Suprapubic skin (tissue), 3 donors: ENCODE results near the gene NCKAP5.

ENCODE experiments used
- CTCF ChIP-seq, 2 donors: fragments of 200-600 bp in 1 of 2; fragments of 450-650 bp in 1 of 2; sonication (generic) in 1 of 2; IDR thresholded peaks; one replicate each; pipeline ENCODE4 v1.5.1; 2016 to 2019; ENCODE audit warnings: antibody characterized with exemption in 2 of 2, mild to moderate bottlenecking in 1 of 2, moderate library complexity in 1 of 2
- EP300 ChIP-seq: sonication (generic); formaldehyde crosslinking; IDR thresholded peaks from one replicate; pipeline ENCODE4 v1.6.1; 2017; ENCODE audit warnings: antibody characterized with exemption
- POLR2A ChIP-seq, 2 donors: fragments of 450-650 bp; IDR thresholded peaks; one replicate each; pipeline ENCODE4 v1.6.1; 2017; ENCODE audit warnings: antibody characterized with exemption in 2 of 2, mild to moderate bottlenecking in 2 of 2, moderate library complexity in 2 of 2

GRCh38 chr2:133452583-133452982 is 115.7 kb downstream of the NCKAP5 start:
- TF ChIP-seq CTCF (IDR thresholded peaks at IDR 0.05) (no peak), POLR2A (IDR thresholded peaks at IDR 0.05) (no peak), EP300 (no peak)
